GM23248 (cell line): Measurements from ENCODE around the gene ATP8A1.

Source experiments
- EZH2 ChIP-seq: fragments of 200-600 bp; sonication (generic); IDR thresholded peaks from 2 replicates; pipeline ENCODE4 v1.6.1; 2018; ENCODE audit warnings: antibody characterized with exemption, mild to moderate bottlenecking; ENCODE audit not compliant: insufficient read depth, poor library complexity, severe bottlenecking
- EZH2phosphoT487 ChIP-seq: fragments of 200-600 bp; sonication (generic); IDR thresholded peaks from 2 replicates; pipeline ENCODE4 v1.6.1; 2018; ENCODE audit warnings: antibody characterized with exemption, moderate library complexity, mild to moderate bottlenecking, low read depth; ENCODE audit not compliant: insufficient read depth

- no peak for TF ChIP-seq EZH2phosphoT487
- no peak for TF ChIP-seq EZH2
These were observed 1.7 kb downstream of the ATP8A1 start for GRCh38 chr4:42655269-42655637.
